Loucy (cell line): ENCODE measurements around the gene SPTB.

Experiments used
- H2AFZ ChIP-seq: fragments of 200-600 bp; sonication (generic); 2 replicates; pipeline ENCODE4 v1.6.0; 2016; ENCODE audit warnings: antibody characterized with exemption, mild to moderate bottlenecking, low read length, moderate library complexity
- H3F3A ChIP-seq: fragments of 200-600 bp; 2 replicates; pipeline ENCODE4 v1.6.0; 2016; ENCODE audit warnings: antibody characterized with exemption, low read depth, mild to moderate bottlenecking
- H3K27me3 ChIP-seq: fragments of 200-600 bp; sonication (generic); 2 replicates; pipeline ENCODE4 v1.6.1; 2014; ENCODE audit warnings: low read length, mild to moderate bottlenecking; ENCODE audit not compliant: insufficient read depth, poor library complexity, severe bottlenecking
- H3K36me3 ChIP-seq: fragments of 200-600 bp; sonication (generic); 2 replicates; pipeline ENCODE4 v1.6.1; 2016; ENCODE audit warnings: low read length; ENCODE audit not compliant: insufficient read depth
- H3K4me1 ChIP-seq: fragments of 200-600 bp; sonication (generic); 2 replicates; pipeline ENCODE4 v1.5.1; 2014; ENCODE audit warnings: low read length, mild to moderate bottlenecking; ENCODE audit not compliant: insufficient read depth, poor library complexity, severe bottlenecking
- H3K4me2 ChIP-seq: fragments of 200-600 bp; sonication (generic); 2 replicates; pipeline ENCODE4 v1.6.0; 2014; ENCODE audit warnings: antibody characterized with exemption, low read length, low read depth, mild to moderate bottlenecking; ENCODE audit not compliant: poor library complexity, severe bottlenecking
- H3K4me3 ChIP-seq: fragments of 200-600 bp; sonication (generic); 2 replicates; pipeline ENCODE4 v1.5.1; 2014; ENCODE audit warnings: low read length, mild to moderate bottlenecking, mixed read lengths; ENCODE audit not compliant: poor library complexity, severe bottlenecking
- H3K79me2 ChIP-seq: fragments of 200-600 bp; sonication (generic); 2 replicates; pipeline ENCODE4 v1.6.1; 2014; ENCODE audit warnings: low read length; ENCODE audit not compliant: insufficient read depth
- H3K9ac ChIP-seq: fragments of 200-600 bp; sonication (generic); 2 replicates; pipeline ENCODE4 v1.6.0; 2014; ENCODE audit warnings: mild to moderate bottlenecking, low read depth, low read length, moderate library complexity; ENCODE audit not compliant: poor library complexity, severe bottlenecking
- H3K9me2 ChIP-seq: fragments of 200-600 bp; sonication (generic); replicated peaks from 2 replicates; pipeline ENCODE4 v1.6.1; 2016; ENCODE audit warnings: low read depth, low read length, mixed read lengths
- H3K9me3 ChIP-seq: fragments of 200-600 bp; sonication (generic); 2 replicates; pipeline ENCODE4 v1.6.1; 2014; ENCODE audit warnings: mild to moderate bottlenecking, antibody characterized with exemption, low read length, low read depth; ENCODE audit not compliant: insufficient read depth
- H4K20me1 ChIP-seq: fragments of 200-600 bp; sonication (generic); 2 replicates; pipeline ENCODE4 v1.6.0; 2014; ENCODE audit warnings: antibody characterized with exemption, low read length, mild to moderate bottlenecking; ENCODE audit not compliant: insufficient read depth, poor library complexity, severe bottlenecking
- EZH2phosphoT487 ChIP-seq: fragments of 200-600 bp; IDR thresholded peaks from 2 replicates; pipeline ENCODE4 v1.6.1; 2018; ENCODE audit warnings: antibody characterized with exemption, mild to moderate bottlenecking, moderate library complexity, borderline replicate concordance
- TF ChIP-seq, protein P1 (sequence below): fragments of 200-600 bp; sonication (generic); conservative IDR thresholded peaks from 2 replicates; pipeline ENCODE4 v1.5.1; 2014; ENCODE audit warnings: mild to moderate bottlenecking, antibody characterized with exemption, low read length

SPTB gene

DNA sequence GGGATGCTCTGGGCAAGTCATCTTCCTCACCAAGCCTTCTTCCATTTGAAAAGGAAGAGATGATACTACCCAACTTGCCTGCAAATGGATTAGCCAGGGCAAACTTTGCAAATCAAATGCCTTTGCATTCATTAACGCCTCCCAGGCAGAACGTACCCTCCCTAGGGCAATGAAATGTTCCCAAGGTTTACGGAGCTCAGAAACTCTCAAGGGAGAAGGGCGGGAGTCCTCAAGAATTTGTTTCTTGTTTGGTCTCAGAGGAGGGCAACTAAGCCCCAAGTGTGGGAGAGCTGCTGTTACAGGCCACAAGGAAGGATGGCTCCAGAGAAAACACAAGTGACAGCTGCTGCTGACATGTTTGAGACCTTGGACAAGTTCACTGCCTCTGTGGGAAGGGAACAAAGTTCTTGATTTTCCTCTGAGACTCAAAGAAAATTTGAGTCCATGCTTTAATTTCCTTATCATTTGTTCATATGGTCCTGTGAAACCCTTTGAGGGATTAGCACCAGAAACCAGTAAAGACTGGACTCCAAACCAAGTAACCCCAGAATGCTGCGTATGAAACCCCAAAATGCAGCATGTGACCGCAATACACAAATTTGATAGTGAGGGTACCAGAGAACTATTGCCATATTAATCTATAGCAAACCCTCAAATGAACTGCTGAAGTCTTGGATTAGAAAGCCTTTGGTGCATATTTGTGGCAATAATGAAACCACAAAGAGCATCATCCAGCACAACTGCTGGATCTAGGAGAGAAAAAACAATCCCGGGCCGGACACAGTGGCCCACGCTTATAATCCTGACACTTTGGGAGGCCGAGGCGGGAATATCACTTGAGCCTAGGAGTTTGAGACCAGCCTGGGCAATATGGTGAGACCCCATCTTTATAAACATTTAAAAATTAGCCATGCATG, 22.9 kb downstream of the SPTB start:
- no peak overlapping the region for H3K4me2 ChIP-seq
- no peaks in the 10 kb centered on the region for H3K9me3 ChIP-seq
- no peaks in the 10 kb centered on the region for H3K4me1 ChIP-seq
- no peak overlapping the region for H2AFZ ChIP-seq
- no peaks in the 10 kb centered on the region for H3K79me2 ChIP-seq
- H3K36me3 ChIP-seq, result no peaks in the 10 kb centered on the region
- H3K9me2 ChIP-seq, result no peaks in the 10 kb centered on the region
- H3K9ac ChIP-seq, result no peak overlapping the region
- no peaks in the 10 kb centered on the region for H3K27me3 ChIP-seq
- H3F3A ChIP-seq, result no peaks in the 10 kb centered on the region
- TF ChIP-seq EZH2phosphoT487, result no peak
- TF ChIP-seq, protein P1, sequence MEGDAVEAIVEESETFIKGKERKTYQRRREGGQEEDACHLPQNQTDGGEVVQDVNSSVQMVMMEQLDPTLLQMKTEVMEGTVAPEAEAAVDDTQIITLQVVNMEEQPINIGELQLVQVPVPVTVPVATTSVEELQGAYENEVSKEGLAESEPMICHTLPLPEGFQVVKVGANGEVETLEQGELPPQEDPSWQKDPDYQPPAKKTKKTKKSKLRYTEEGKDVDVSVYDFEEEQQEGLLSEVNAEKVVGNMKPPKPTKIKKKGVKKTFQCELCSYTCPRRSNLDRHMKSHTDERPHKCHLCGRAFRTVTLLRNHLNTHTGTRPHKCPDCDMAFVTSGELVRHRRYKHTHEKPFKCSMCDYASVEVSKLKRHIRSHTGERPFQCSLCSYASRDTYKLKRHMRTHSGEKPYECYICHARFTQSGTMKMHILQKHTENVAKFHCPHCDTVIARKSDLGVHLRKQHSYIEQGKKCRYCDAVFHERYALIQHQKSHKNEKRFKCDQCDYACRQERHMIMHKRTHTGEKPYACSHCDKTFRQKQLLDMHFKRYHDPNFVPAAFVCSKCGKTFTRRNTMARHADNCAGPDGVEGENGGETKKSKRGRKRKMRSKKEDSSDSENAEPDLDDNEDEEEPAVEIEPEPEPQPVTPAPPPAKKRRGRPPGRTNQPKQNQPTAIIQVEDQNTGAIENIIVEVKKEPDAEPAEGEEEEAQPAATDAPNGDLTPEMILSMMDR, result no peak
- no peaks in the 10 kb centered on the region for H4K20me1 ChIP-seq
- no peak overlapping the region for H3K4me3 ChIP-seq

DNA sequence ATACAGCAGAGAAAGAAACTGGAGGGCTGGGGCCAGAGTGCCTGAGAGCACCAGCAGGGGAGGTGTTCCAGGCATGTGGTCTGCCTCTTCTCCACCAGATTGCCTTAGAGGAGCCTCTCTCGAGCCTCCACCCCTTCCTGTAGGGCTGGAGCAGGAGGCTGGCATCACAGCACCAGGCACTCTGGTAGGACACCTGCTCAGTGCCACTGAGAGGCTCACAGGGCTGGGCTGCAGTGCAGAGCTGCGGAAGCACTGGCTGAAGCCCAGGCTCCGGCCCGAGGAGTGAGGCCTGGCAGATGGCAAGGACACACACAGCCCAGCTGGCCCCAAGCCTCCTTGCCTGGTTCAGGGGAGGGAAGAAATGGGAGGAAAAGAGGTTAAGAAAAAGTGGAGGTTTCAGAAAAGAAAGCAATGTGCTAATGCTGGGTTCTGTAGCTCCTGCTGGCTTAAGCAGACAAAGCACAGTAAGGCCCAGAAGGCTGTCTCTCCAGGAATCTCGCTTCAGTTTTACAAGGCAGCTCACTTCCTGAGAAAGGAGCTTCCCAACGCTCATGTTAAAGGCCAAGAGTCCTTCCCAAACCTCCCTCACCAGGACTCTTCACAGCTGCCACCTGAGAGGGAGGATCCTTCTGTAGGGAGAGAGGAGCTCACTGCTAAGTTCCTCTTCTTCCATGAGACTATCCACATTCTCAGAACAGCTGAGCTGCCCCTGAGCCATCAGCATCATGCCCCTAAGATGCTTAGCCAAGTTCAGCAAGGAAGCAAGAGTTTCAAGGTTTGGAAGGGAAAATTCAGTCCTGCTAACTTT, 23.8 kb downstream of the SPTB start:
- Histone ChIP-seq H3K9me3 (no peaks in the 10 kb centered on the region), H3K79me2 (no peaks in the 10 kb centered on the region), H3F3A (no peaks in the 10 kb centered on the region), H3K27me3 (no peaks in the 10 kb centered on the region), H4K20me1 (no peaks in the 10 kb centered on the region), H3K9ac (no peak overlapping the region), H2AFZ (no peak overlapping the region; the same call in 1 of the 2 replicates), H3K4me2 (no peak overlapping the region), H3K9me2 (no peaks in the 10 kb centered on the region), H3K36me3 (no peaks in the 10 kb centered on the region), H3K4me3 (no peak overlapping the region), H3K4me1 (no peaks in the 10 kb centered on the region)
- TF ChIP-seq EZH2phosphoT487, result no peak
- TF ChIP-seq, protein P1, result no peak

DNA sequence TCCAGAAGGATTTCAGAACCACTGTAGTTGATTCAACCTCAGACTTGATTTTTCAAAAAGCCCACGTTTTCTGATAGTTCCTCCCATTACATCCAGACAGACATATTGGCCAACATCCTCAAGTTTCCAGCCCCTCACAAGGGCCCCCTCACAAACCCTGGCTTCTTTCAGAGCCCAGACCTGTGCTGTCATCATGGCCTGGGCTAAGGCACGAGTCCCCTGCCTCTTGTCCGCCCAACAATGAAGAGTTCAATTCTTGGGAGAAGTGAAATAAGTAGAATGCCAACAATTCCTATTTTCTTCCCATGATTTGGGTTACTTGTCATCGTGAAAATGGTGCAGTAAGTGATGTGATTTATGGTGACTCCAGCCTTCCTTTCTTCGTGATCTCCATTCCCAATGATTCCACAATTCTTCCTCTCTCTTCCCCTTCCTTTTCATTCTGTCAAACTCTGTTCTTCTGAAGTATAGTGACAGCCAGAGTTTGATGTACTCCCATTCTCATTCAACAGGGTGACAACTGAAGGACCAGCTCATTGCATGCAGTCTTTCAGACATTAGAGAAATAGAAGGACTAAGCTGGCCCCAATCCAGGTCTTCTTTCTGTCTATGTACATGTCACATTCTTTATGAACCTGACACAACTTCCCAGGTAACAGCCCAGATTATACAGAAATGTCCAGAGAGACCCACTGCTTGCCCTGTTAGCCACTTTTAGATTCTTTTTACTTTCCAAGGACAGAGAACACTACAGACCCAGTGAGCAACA, 29.2 kb downstream of the SPTB start:
- Histone ChIP-seq H4K20me1 (no peaks in the 10 kb centered on the region), H3K4me2 (no peak overlapping the region), H3K4me1 (no peaks in the 10 kb centered on the region), H3K9me3 (no peaks in the 10 kb centered on the region), H3K4me3 (no peak overlapping the region), H2AFZ (no peak overlapping the region), H3K9ac (no peak overlapping the region), H3K79me2 (no peaks in the 10 kb centered on the region), H3F3A (no peaks in the 10 kb centered on the region), H3K27me3 (no peaks in the 10 kb centered on the region), H3K36me3 (no peaks in the 10 kb centered on the region), H3K9me2 (no peaks in the 10 kb centered on the region)
- TF ChIP-seq, protein P1, result no peak
- TF ChIP-seq EZH2phosphoT487, result no peak
